HG03575 (cell line): Measurements from ENCODE around the gene IGSF5.

Experiments used
- ATAC-seq: cut with Tn5 transposase; IDR thresholded peaks from one replicate; pipeline ENCODE4 v1.9.1; 2021; ENCODE audit not compliant: unreplicated experiment, insufficient number of reproducible peaks, low FRiP score; ENCODE audit errors: extremely low read depth

IGSF5 gene

DNA sequence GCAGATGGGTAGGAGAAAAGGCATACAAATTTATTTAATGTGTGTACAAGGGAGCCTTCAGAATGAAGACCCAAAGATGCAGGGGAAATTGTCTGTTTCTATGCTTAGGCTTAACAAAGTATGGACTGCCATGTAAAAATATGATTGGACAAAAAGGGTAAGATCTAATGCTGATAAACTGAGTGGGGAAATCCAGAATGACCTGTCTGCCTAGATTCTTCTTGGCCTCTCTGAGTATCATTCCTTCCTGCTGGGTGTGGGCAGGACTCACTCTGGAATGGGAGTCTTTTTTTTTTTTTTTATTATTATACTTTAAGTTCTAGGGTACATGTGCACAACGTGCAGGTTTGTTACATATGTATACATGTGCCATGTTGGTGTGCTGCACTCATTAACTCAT is 61.0 kb downstream of the IGSF5 start:
- ATAC-seq, result no peak

DNA sequence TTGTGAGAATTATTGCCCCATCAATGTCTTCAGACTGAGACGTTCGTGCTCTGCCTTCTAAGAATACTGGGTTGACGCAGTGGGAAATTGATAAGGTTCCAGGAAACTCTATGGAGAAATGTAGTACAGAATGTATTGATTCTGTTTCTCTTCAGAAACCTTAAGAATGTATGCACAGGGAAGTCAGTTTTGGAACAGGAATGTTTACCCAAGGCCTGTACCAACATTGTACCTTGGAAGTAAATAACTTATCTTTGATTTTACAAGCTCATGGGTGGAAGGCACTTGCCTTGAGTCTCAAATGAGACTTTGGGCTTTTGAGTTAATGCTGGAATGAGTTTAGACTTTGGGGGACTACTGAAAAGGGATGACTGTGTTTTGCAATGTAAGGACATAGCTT is 62.8 kb downstream of the IGSF5 start:
- no peak for ATAC-seq

DNA sequence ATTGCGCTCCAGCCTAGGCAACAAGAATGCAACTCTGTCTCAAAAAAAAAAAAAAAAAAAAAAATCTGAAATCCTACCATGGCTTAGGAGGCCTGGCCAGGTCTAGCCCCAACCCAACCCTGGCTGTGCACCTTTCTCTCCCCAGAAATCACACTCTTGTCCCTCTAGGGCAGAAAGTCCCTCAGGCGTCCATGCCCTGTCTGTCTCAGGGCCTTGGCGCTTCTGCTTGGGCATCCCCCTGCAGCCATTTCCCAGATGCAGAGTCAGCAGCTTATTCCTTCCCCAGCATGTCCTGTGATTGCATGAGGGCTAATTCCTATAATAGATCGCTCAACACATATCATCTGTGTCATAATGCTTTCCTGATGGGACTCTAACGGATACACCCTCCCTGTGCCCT is 65.0 kb downstream of the IGSF5 start:
- no peak for ATAC-seq

DNA sequence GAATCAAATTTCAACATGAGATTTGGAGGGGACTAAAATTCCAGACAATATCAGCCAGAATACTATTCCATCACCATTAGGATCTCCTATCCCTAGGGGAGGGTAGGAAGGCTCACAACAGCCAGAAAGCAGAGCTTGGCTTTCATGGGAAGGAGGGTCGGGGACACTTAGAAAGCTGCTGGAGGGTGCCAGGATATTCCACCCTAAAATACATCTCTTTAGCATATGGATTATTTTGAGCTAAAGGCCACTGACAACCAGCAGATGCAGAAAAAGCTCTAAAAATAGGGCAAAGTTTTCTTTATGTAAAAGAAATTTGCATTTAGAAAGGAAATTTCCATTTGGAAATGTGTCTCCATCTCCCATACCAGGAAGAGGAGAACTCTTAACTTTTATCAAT is 68.0 kb downstream of the IGSF5 start:
- ATAC-seq, result no peak

DNA sequence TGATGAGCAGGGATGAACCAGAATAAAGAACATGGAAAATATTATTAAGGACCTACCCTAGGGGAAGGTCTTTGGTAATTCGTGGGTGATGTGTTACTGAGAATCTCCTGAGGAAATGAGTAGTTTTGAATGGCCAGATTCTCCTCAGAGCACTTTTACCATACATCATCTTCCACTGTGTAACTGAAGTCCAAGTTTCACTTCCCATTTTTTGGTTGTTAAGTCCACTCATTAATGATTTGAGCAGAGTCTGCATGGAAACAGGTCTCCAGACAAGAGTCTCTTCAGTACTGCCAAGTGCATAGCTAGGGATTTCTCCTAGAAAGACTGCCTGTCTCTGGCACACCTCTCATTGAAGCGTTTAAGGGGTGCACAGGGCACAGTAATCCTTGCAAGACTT is 73.6 kb downstream of the IGSF5 start:
- ATAC-seq, result no peak

DNA sequence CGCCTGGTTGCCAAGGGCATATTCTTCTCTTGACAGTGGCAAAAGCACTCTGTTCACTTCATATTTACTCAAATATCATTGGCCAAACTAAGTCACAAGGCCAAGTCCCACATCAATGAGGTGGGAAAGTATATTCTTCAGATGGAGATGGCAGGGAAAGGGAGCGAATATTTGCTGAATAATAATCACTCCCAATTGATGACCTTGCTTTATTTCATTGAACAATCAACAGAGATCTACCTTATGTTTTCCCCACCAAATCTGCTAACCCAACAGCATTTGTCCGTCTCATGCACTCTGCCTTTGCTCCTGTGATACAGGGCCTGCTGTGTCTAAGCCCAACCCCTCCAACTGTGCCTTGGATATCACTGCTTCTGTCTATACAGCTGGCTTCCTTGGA is 77.1 kb downstream of the IGSF5 start:
- no peak for ATAC-seq

DNA sequence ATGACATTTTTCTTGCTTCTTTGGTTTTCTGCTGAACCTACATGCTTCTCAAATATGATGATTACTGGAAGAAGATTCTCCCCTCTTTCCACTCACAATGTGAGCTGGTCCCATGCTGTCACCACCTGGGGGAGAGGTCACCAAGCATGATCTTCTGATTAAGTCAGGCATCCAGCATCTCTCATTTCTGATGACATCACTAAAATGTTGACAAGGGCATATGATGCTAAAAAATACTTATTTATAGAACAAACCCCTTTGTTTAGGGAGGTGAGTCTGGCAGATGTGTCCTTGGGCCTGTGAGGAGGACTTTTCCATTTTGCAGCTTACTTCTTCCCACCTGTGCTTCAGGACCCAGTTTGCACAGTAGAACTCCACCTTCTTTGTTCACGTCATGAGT is 80.3 kb downstream of the IGSF5 start:
- no peak for ATAC-seq

DNA sequence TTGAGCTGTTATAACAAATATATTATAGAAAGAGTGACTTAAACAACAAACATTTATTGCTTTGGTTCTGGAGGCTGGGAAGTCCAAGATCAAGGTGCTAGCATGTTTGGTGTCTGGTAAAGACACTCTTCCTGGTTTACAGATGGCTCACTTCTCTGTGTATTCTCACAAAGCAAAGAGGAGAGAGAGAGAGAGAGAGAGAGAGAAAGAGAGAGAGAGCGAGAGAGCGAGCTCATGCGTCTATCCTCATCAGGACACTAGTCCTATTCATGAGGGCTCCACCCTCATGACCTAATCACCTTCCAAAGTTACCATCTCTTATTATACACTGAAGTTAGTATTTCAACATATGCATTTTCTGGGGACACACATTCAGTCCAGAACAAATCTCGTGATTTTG is 89.6 kb downstream of the IGSF5 start:
- no peak for ATAC-seq

DNA sequence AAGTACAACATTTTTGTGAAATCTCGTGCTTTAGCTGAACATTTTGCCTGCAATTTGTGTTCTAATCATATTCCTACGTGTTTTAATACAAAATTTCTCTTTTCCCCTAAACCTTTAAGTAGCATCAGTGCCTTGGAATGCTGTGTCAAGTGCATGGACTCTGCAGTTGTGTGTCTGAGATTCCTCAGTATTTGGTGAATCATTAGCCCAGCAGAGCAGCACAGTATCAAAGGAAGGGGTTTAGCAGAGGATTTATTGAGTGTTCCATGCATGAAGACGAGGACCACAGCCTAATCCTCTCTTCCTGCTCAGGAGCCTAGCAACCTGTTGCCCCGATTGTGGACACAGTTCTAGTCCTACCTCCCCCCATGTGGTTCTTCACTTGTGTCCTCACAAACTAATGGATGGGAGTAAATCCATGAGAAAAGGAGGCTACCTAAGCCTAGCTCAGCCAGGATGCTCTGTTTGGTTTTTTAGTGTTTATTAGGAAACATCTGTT is 92.9 kb downstream of the IGSF5 start:
- no peak for ATAC-seq

DNA sequence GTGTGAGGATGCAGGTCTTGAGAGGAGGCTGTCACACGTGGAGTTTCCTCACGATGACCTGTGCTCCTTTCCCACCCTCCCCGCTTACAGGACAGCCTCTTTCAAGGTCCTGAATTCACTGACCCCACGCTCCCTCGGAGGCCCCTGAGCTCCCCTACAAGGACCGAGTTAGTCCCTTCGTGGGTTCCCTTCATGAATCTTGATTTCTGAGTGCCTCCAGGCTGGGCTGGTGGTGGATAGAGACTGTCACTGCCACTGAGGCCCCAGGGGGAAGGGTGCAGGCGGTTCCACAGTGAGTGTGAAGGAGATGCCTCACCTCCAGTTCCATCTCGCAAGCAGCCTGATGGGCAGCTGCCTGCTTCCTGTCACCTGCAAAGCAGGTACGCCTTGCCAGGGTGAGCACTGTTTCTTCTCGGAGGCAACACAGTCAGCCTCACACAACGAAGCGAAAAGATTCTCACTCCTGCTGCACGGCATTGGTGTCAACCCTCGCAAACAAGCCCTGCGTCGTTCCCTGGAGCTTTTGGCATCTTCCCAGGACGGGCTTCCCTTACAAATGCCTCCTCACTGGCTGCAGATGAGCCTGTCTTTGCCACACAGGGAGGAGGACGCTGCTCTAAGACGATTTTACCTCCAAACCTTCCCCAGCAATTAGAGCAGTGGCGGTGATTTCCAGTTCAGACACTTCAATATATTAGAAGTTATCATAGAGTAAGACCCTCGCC is 95.6 kb downstream of the IGSF5 start:
- ATAC-seq, result no peak

DNA sequence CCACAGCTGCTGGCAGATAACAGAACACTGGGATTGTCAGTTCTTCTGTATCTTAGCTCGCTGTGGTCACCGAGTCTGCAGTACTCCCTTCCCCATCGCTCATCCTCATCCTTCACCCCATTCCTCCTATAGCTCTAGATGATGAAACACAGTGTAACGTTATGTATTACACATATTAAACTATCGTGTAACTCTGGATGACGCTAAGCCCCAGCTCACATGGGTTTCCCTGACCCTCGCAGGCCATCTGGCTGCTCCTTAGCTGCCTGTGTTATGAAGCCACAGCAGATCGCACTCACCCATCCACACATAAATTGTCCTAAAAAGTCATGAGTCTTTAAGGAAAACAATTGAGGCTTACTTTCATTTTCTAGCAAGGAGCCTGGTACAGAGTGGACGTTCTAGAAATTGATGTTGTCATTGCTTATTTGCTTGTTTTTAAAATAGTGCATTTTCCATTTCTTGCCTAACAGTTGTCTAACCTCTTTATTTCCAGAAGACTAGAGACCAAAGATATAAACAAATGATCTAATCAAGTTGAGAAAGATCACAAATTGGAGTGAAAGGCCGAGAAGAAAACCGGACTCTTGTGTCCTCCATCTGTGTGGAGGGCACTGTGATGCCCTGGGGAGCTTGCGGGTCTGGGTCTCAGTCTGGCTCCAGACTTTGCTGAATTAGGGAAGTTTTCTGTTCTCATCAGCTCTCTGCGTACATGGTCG is 97.9 kb downstream of the IGSF5 start:
- no peak for ATAC-seq

DNA sequence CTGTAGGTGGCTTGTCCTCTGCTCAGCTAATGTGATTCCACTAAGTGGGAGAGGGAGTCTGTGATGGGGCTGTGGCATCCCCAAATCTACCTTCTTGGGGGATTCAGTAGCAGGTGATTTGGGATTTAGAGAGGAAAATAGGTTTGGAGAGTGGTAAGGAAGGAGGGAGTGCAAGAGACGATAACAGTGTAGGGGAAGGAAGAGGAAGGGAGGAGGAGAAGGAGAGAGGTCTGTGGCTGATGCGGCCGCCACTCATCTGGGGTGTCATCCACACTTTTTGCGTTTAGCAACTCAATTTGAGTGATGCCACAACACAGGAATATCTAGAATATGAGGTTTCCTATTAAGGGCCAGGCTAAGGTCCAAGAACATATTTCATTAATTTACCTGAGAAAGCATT is 98.5 kb downstream of the IGSF5 start:
- no peak for ATAC-seq

DNA sequence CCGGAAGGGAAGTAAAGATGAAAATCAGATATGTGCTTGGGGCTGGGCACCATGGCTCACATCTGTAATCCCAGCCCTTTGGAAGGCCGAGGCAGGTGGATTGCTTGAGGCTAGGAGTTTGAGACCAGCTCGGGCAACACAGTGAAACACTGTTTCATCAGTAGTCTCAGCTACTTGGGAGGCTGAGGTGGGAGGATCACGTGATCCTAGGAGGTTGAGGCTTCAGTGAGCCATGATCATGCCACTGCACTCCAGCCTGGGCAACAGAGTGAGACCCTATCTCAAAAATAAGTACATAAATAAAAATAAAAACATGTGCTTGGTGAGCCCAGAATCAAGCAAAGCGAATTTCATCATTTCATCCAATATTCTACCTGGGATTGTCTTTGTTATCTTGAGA is 98.9 kb downstream of the IGSF5 start:
- no peak for ATAC-seq

DNA sequence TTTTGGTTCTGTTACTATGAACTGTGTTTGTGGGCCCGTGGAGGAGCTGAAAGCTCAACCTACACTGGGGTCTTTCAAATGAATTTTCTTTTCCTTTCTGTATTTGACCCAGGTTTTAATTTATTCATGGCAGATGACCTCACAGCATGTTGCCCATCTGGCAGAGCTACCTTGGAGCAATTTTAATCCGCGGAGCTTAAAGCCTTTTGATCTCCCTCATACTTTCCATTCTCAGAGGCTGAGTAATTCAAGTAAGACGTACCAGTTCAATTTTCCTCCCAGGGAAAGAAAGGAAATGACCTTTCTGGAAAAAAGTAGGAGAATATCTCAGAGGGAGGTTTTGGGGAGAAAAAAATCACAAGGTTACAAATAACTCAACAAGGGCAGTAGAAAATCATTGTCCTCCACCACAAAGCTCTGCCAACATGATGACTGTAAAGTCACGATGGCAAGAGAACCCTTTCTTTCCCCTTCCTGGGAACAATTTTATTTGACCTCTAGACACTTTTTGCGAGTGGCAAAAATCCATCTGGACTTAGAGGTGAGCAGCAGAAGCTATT is 100.7 kb downstream of the IGSF5 start:
- ATAC-seq, result no peak

DNA sequence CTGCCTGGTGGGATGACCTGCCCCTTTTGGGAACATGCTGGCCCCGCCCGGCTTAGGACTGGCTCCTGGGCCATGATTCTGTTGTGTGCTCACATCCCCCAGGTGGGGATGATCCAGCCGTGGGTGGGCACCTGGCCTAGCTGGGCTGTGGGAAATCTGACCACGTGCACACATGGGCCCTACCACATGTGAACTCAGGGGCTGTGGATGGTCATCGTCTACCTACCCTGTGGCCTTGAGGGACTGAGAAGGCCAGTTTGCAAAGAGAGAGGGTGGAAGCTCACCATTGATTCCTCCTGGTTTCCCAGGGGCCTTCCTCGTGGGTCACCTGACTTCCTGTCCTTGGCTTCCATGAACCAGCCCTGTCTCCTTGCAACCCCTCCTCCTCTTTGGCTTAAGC is 102.9 kb downstream of the IGSF5 start:
- ATAC-seq, result no peak

DNA sequence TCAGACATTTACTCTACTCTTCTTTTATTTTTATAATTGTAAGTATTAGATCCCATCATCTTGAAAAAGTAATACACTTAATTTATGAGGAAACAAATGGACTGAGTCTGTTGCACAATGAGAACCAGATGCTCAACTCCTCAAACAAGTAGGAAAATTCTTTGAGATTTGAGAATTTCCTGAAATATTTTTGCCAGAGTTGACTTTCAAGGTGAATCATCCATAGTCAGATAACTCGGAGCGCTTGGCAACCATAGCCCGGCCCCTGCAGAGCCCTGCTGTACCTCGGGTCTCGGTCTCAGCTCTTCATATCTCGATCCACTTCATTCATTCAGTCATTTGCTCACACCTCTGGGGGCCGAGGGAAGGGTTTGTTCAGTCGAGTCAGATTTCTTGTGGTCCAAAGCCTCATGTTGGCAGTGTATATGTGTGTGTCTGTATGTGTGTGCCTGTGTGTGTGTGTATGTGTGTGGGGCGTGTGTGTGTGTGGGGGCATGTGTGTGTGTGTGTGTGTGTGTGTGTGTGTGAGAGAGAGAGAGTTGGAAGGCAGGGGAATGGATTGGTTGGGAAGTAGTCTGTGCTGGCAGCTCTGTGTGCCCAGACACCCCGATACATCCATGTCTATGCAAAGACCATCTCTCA is 104.2 kb downstream of the IGSF5 start:
- ATAC-seq, result no peak

DNA sequence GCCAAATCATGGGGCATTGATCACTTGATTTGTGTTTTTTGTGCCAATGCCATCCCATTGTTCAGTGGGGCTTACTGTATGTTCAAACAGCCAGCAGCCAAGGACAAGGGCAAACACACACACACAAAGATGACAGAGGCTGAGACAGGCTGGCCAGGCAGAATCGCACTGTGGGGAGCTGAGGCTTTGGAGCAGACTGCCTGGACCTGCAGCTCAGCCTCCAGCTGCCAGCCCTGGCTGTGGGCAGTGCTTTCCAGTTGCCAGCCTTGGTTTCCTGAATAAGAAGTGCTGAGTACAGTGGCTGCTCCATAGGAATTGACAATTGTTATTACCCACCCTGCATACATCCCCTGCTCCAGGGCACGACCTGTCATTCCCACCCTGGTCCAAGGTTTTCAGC is 105.3 kb downstream of the IGSF5 start:
- no peak for ATAC-seq

DNA sequence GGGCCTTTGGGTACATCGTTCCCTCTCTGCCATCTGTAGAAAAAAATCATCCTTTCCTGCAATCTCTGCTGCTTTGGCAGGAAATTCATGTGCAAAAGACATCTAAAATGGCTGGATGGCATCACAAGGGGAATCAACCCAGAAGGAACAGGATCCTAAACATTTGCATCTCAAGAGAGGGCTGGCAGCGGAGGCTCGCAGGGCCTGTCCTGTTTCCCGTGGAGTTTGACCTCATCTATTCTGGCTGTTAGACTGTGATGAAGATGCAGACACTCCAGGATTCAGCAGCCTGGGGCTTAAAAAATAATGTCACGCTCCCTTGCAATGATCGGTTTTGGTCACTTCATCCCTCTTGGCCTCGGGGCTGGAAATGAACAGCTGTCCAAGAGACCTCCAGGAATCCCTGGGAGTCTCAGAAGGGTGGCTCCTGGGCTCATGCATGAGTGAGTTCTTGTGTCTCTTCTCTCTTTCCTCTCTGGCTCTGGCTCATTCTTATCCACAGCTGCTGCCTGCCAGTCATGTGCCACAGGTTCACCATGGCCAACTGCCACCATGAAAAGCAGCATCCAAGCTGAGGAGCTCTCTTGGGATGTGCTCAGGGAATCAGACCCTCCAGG is 106.1 kb downstream of the IGSF5 start:
- ATAC-seq, result no peak
